A549 treated with Mapracorat at 1 μM for 4 hours (cell line): Measurements from ENCODE around the gene S100A2. TPM values are rescaled to one million over a fixed set of nuclear protein-coding genes. Genes with fewer than 3 reads are reported as not detected.

ENCODE experiments used
- total RNA-seq: library from RNA; stranded (reverse); fragments of 200-300 nt; extraction: Qiagen RNA extraction; gene quantifications from 5 replicates; pipeline ENCODE4 v1.2.3, GENCODE V29; 2022

The S100A2 gene
- 20.2 to 30.6 TPM (median 26.9 TPM) in 5 replicates for total RNA-seq

GRCh38 chr1:153565529-153566374, at the start of gene S100A2:
TSS of gene S100A2 (minus strand) at chr1:153565844. CDS start at chr1:153563877, 1,967 bp downstream.

GRCh38 chr1:153612755-153613331, 47.2 kb upstream of the S100A2 start, which contains the start of gene S100A16:
TSS of gene S100A16 (minus strand) at chr1:153613137. CDS start at chr1:153608151, 4,986 bp downstream.

GRCh38 chr1:153548722-153549688, 16.6 kb downstream of the S100A2 start, which contains the start of gene S100A3:
TSS of gene S100A3 (minus strand) at chr1:153549258. CDS start at chr1:153548485, 773 bp downstream.

DNA sequence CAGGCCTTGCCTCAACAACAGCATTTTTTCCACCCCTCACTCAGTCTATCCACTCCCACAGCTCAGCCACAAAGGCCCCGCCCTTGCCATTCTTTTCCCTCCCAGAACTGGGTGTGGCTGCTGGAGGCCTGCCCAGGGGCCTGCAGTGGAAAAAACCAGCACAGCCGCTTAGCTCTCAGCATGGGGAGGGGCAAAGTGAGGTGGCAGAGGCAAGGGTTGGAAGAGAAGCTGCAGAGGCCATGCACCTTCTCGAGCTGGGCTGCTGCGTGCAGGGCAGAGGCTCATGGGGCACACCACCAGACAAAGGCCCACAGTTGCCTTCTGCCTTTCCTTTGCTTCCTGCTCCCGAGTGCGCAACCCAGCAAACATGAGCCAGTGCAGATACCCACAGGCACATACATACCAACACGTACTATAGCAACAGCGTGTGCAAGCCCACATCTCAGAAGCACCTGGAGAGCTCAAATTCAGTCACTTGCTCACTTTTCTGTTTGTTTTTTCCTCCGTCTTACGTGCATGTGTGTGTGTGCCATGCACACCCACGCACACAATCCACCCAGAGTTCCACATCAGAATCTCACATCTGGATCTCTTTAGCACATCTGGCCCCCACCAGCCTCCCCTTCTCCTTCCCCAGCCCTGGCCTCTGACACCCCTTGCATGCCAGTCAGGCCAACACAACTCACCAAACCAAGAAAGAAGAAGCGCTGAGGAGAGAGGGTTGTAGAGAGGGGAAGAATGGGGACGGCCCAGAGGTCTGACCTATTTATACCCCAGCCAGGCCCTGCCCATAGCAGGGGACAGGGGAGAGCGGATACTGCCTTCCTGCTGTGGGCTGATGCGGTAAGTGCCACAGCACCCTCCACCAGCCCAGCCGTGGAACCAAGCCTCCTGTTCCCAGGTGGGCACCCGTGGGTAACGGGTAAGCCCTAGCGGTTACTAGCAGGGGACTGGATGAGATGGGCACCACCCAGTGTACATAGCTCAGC, 20.3 kb downstream of the S100A2 start, which contains the start of gene S100A4:
Gene S100A4, minus strand, starts transcription at position 740 of the 989 bp plus-strand sequence. CDS start 1,012 bp downstream, outside the sequence.

GRCh38 chr1:153540394-153541361, 25.0 kb downstream of the S100A2 start, which contains the start of gene S100A5:
TSS of gene S100A5 (minus strand) at chr1:153540934. CDS start at chr1:153540191, 743 bp downstream.

GRCh38 chr1:153535242-153536011, 30.2 kb downstream of the S100A2 start, which contains the start of gene S100A6:
TSS of gene S100A6 (minus strand) at chr1:153535991. CDS start at chr1:153535339, 652 bp downstream.

Other genes with a start within 250 kb of the S100A2 start
- not detected in 5 replicates for gene PGLYRP4, start 217.0 kb downstream of the S100A2 start, total RNA-seq
- 0.77 to 1.2 TPM (median 1.1 TPM) in 4 of 5 replicates, not detected in the other for gene S100A9, start 208.0 kb downstream of the S100A2 start, total RNA-seq
- not detected in 5 replicates for gene S100A12, start 190.2 kb downstream of the S100A2 start, total RNA-seq
- gene S100A8, start 174.8 kb downstream of the S100A2 start, total RNA-seq: not detected in 5 replicates
- not detected in 5 replicates for gene S100A7A, start 149.3 kb downstream of the S100A2 start, total RNA-seq
- not detected in 5 replicates for gene S100A7, start 105.2 kb downstream of the S100A2 start, total RNA-seq
- gene S100A6, start 29.9 kb downstream of the S100A2 start, total RNA-seq: 3,270 to 3,628 TPM (median 3,480 TPM) in 5 replicates
- gene S100A5, start 24.9 kb downstream of the S100A2 start, total RNA-seq: 0.44 to 1.5 TPM (median 1.0 TPM) in 5 replicates
- 1,612 to 1,772 TPM (median 1,681 TPM) in 5 replicates for gene S100A4, start 20.0 kb downstream of the S100A2 start, total RNA-seq
- 103 to 117 TPM (median 114 TPM) in 5 replicates for gene S100A3, start 16.6 kb downstream of the S100A2 start, total RNA-seq
- gene S100A16, start 47.3 kb upstream of the S100A2 start, total RNA-seq: 481 to 560 TPM (median 517 TPM) in 5 replicates
- 0.24 to 0.73 TPM (median 0.38 TPM) in 5 replicates for gene S100A14, start 50.5 kb upstream of the S100A2 start, total RNA-seq
- 169 to 188 TPM (median 172 TPM) in 5 replicates for gene S100A13, start 61.7 kb upstream of the S100A2 start, total RNA-seq
- gene S100A1, start 62.6 kb upstream of the S100A2 start, total RNA-seq: 0.72 to 1.2 TPM (median 0.93 TPM) in 5 replicates
- gene CHTOP, start 68.2 kb upstream of the S100A2 start, total RNA-seq: 68.7 to 84.2 TPM (median 77.0 TPM) in 5 replicates
- gene SNAPIN, start 92.9 kb upstream of the S100A2 start, total RNA-seq: 57.2 to 64.5 TPM (median 57.6 TPM) in 5 replicates
- 265 to 306 TPM (median 270 TPM) in 5 replicates for gene ILF2, start 105.1 kb upstream of the S100A2 start, total RNA-seq
- 1.2 to 2.1 TPM (median 1.6 TPM) in 5 replicates for gene NPR1, start 112.8 kb upstream of the S100A2 start, total RNA-seq
- gene INTS3, start 162.2 kb upstream of the S100A2 start, total RNA-seq: 16.0 to 19.9 TPM (median 18.2 TPM) in 5 replicates
- 0.82 to 1.8 TPM (median 1.4 TPM) in 5 replicates for gene SLC27A3, start 209.6 kb upstream of the S100A2 start, total RNA-seq